Activated CD4-positive, alpha-beta T cell treated with anti-CD3 and anti-CD28 coated beads, Interleukin-2, amount 50 U/mL, for 1 hour (primary cell): ENCODE results near the gene NPB.

ENCODE experiments used
- DNase-seq: peaks from one replicate; pipeline ENCODE4 v3.0.0-alpha.2; 2020

Gene NPB

DNA sequence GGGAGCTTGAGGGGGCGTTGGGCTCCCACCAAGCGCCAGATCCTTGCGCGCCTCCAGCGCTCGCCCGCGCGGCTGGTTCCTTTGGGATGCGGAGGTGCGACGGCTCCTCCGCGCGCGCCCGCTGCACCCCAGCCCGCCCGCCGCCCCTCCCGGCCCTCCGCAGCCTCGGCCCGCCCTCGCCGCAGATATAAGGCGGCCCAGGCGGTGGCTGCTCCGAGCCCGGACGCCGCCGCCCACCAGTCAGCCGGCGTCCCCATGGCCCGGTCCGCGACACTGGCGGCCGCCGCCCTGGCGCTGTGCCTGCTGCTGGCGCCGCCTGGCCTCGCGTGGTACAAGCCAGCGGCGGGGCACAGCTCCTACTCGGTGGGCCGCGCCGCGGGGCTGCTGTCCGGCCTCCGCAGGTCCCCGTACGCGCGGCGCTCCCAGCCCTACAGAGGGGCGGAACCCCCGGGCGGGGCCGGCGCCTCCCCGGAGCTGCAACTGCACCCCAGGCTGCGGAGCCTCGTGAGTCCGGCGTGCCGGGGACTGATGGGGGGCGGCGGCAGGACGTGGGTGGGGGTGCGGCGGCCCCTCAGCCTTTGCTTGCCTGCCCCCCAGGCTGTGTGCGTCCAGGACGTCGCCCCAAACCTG, at the start of gene NPB:
NPB (plus strand) TSS at position 216 of the 630 bp plus-strand sequence; CDS start at position 256, 40 bp downstream.
- DNase-seq = no peak

DNA sequence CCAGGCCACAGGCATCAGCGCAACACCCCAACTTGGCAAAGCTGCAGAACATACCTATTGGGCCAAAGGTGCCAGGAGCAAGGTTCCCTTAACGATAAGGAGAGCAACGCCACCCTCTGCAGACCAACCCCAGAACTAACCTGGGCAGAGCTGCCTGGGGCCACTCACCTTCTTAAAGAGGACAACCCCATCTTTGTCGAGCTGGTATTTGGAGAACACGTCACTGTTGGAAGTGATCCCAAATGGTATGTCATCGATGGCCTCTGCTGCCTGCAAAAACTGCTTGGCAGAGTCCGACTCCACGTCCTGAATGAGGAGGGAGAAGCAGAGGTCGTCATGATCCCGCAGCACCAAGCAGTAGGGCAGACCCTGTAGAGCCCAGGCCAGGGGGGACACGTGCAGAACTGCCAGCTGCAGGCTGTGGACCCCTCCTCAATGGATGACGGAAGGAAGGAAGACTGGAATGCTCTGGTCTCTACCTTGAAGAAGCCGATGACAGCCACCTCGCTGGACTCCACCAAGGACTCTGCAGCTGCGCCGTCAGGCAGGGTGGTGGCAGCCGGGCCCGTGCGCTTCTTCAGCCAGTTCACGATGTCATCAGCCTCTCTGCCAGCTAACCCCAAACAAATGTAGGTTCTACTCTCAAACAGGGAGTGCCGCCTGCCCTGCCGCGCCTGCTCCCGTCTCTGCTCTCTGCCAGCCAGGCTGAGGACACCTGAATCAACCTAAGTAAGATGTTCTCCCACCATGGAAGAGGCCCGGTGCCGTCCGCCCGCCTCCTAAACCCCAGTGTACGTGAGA, 46.9 kb upstream of the NPB start:
- no peak for DNase-seq

DNA sequence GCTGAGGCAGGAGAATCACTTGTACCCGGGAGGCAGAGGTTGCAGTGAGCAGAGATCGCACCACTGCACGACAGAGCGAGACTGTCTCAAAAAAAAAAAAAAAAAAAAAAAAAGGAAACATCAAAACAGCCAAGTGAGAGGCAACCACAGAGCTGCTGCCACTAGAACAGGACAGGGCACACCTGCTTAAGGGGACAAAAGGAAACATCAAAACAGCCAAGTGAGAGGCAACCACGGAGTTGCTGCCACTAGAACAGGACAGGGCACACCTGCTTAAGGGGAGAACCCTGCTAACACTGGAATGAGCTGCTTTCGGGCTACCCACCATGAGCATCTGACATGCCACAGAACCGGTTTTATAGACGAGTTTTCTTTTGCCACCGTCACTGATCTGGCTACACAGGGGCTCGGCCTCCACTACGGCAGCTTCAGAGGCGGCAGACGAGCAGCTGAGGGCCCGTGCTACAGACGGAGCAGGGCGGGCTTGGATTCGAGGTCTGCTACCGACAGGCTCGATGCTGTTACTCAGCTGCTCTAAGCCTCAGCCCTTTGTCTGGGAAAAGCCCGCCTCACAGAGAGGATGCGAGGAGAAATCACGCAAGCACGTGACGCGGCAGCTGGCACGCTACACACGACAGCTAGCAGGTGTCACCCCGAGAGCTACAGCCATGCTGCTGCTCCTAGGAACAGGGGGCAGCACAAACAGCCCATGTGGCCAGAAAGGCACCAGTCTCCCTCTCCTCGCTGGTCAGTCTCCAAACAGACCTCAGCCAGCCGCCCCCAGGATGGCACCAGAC, 43.7 kb upstream of the NPB start:
- DNase-seq = no peak

DNA sequence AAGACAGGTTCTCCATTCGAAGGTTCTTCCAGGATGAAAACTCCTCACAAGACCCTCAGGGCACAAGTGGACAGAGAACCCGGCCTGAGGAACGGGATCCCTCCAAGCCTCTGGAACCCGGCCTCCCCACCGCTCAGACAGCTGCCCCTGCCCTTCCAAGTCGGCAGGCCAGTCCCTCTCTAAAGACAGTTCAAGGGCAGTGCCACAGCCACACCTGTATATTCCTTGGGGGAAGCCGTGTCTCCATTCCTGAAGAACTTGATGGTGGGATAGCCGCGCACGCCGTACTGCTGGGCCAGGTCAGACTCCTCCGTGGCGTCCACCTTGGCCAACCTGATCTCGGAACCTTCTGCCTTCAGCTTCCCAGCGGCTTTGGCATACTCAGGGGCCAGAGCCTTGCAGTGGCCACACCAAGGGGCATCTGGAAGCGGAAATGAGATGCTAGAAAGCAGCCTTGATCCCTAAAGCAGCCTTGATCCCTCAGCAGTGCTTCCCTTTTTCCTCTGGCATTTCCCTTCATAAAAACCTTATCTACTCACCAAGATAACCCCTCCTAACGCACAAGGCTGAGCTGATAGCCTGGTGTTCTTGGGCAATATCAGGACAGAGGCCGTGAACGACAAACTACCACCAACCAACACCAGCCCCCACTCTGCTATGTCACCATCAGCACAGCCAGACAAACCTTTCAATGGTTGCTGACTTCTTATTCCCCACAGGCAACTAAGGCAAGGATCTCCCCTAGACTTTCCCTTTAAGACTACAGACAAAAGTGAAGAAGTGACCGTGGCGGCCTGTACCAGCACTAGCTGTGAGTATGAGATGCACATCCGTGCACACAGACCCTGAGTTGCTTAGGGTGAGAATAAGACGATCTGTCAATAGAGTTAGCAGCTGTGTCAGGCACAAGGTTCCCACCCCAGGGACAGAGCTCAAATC, 42.8 kb upstream of the NPB start:
- no peak for DNase-seq

DNA sequence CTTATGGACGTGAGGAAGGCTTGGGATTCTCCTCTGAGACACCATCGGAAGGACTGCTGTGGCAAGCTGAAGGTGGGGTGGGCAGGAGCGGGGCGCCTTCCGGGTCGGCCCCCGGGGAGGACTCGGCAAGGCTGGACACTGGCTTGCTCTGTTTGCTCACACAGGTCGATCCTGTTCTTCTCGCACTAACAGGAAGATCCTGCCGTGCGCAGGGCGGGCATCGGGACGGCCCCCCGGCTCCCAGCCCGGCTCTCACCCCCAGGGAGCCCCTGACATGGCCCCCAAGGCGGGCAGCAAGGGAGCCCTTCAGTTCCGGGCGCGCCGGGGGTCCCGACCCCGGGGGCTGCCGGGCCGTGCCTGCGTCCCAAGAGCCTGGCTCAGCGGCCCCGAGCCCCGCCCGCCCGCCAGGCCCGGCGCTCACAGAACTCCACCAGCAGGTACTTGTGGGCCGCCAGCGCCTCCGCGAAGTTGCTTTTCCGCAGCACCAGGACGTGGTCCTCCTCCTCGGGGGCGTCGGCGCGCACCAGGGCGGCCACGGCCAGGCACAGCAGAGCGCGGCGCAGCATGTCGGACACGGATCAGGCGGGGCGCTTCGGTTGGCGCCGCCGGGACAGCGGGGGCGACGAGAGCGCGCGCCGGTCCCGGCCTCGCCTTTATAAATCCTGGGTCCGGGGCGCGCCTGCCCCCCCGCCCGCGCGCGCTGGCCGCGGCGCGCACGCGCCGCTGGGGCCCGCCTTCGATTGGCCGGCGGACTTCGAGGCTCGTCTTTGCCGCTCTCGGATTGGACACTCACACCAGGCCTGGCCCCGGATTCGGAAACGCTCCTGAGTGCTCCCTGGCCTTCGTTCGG, 41.9 kb upstream of the NPB start, which contains the start of gene P4HB:
P4HB (minus strand) TSS at position 630 of the 850 bp plus-strand sequence; CDS start at position 566, 64 bp downstream.
- DNase-seq = no peak

DNA sequence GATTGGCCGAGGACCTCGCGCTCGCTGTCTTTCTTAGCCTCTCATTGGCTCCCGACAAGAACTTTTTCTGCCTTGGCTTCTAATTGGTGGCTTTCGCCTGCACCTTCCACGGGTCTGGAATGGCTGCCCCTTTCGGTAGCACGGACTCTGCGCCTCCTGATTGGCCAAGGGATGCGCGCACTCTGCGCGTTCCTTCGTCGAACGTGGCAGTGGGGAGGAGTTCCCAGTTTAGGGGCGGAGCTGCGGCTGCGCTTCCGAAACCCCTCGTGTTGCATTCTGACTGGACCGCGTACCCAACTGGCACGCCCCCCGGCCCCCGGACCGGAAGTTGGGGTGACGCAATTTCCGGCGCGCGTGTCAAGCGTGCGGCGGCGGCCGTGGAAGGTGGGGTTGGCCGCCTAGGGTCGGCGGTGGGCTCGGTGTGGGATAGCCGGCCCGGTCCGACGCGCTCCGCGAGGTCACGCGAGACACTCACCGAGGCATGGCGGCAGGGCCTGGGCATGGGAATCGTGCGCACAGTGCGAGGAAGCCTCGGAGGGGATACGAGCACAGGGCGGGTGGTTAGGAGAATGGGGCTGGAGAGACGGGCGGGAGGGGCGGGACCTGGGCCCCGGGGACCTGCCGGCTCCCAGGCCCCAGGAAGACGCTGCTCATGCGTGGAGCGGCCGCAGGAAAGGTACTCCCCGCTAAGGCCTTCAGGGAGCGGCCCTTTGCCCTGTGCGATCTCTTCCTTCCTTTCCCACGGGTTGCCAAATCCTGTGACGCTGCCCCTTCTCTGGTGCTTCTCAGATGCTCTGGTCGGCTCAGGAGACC, 41.1 kb upstream of the NPB start:
- DNase-seq = peak; percentile 99

DNA sequence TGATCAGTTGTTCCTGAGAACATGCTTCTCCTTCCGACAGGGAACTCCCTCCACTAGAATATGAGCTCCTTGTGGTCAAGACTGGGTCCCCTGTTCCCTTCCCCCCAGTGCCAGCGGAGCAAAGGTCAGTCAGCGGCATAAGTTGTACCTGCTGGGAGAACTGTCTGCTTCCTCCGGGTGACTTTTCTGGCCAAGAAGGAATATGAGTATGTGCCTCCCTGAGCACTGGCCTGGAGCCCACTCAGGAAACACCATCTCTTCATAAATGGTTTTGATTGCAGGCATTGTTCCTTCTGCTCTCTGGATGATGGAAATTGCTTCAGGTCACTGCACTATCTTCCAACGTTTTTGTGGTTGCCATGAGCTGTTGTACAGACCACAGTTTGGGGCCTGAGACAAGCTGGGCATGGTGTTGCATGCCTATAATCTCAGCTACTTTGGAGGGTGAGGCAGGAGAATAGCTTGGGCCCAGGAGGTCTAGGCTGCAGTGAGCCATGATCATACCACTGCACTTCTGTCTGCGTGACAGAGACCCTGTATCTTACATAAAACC, 38.8 kb upstream of the NPB start:
- DNase-seq = no peak

DNA sequence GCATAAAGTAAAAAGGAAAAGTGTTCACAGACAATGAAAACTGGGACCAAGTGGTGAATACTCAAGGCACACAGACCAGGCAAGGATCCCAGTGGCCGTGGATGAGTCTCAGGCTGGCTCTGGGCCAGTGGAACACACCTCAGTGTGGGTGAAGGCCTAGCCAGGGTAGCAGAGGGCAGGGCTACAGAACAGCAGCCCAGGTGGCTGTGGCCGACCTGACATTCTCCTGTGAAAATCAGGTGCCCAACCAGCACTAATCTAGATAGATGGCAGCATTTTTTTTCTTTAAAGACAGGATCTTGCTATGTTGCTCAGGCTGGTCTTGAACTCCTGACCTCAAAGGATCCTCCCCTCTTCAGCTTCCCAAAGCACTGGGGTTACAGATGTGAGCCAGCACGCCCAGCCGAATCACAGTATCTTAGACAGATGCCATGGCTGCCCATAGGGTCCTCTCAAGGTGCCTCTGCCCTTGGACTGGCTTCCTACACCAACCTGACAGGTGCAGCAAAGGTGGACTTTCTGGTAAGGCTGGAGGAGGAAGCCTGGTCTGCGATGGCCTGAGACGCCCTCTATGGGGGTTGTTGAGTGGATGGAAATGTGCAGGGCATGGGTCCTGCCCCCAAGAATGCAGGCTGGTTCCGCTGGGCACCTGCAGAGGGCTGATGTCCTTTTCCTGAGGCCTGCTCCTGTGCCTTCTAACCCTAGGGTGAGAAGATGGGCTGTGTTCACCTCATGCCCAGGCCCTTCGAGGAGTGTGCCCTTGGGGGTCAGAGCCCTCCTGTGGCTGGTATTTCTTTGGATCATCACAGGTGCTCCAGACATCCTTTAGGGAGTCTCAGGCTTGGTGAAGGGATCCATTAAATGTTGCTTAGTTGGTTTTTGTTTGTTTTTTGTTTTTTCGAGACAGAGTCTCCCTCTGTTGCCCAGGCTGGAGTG, 37.9 kb upstream of the NPB start:
- no peak for DNase-seq

DNA sequence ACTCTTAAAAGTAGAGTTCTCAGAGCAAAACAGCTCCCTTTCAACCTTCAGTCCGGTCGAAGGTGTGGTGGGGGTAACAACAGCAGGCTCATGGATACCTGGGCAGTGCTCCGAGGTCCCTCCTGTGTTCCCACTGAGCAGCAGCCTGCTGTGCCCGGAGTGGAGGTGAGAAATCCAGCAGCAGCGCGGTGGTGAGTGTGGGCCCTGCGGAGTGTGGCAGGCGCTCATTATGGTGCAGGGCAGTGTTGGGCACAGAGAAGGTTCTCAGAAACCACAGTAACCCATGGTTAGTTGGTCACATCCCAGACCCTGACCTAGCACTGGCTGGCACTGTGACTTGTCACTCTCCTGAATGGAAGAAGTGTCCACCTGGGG, 36.7 kb upstream of the NPB start:
- DNase-seq = no peak

DNA sequence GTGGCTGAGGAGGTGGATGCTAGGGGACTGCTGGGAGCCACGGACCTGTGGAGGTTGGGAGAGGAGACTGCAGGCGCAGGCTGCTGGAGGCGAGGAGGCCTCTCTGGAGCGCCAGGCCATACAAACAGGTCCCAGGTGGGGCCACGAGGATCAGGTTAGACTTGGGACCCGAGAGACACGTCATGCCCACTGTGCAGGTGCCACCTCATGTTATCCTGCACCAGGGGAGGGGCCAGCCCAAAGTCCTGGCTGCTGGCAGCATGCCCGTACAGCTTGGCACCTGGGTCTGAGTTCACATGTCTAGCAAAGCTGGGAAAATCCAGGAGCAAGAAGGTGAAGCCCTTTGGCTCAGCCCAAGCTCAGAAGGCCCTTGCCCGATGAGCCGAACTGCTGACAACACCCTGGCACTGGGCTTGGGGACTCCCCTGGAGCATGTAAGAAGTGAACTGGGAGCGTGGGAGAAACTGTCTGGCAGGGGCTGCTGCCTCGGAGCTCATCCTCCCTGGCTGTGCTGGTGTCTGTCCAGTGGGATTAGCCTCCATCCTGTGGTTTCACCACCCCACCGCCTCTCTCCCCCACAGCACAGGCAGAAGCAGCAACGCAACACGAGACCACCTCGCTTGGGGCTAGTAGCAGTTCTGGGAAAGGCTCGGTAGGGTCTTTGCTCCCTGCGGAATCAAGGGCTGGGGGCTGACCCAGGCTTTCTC, 36.2 kb upstream of the NPB start:
- DNase-seq = no peak

DNA sequence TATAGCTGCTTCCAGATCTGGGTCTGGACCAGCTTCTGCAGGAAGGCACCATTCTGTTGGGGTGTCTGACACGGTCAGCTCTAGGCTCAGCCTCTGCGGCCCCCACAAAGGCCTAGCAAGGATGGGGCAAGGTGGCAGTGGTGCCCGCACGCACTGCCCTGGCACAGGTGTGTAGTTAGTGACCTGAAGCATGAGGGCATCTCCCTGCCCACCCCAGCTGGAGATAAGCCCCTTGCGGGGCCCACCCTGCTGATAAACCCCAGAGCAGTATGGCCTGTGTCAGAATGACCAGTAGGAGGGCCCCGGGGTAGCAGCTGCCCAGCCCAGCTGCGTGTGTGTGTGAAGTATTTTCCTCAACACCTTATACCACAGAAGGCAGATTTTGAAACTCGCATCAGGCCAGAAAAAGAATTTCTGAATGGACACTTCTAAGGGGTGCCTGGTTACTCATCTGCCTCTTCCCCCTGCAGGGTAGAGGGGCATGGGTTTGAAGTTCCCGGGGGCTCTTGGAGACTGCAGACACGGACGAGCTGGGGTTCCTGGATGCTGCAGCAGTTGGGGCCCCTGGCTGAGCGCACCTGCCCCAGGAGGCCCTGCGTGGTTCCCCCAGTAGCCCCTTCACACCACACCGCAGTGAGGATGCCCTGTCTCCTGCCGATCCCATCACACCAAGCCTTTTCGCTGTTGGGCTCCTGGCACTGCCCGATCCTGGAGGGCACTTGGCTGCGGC, 35.4 kb upstream of the NPB start:
- peak; percentile 28 for DNase-seq

DNA sequence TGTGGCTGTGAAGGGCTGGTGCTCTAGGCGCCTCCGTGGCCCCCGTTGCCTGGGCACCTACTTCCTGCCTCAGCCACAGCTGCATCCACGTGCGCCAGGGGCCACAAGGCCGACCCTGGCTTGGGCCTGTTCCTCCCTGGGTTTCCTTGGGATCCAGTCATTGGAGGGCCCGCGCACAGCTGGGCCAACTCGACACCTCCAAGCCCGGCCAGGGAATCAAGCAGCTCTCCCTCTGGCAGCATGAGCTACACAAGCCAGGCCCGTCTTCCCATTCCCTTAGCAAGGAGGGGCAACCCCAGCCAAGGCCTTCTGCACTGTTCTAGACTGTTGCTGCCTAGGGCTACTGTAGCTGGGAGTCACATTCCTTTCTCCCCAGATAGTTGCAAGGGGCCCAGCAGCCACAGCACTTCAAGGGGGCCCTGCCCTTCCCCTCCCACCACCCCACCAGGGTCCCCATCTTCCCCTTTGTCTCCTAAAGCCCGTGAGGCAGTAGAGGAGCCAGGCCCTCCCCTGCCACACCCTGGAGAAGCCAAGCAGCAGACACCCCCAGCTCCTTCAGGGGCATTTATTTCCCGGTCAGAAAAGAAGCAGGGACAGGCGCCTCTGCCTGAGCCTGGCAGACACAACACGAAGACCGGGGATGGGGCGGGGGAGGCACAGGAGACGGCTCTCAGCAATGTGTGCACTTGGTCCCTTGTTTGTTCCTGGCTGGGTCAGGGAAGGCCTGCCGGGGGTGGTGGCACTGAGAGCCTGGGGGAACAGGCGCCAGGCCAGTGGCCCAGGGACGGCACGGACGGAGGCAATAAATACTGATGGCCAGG, 34.7 kb upstream of the NPB start:
- peak; percentile 10 for DNase-seq

DNA sequence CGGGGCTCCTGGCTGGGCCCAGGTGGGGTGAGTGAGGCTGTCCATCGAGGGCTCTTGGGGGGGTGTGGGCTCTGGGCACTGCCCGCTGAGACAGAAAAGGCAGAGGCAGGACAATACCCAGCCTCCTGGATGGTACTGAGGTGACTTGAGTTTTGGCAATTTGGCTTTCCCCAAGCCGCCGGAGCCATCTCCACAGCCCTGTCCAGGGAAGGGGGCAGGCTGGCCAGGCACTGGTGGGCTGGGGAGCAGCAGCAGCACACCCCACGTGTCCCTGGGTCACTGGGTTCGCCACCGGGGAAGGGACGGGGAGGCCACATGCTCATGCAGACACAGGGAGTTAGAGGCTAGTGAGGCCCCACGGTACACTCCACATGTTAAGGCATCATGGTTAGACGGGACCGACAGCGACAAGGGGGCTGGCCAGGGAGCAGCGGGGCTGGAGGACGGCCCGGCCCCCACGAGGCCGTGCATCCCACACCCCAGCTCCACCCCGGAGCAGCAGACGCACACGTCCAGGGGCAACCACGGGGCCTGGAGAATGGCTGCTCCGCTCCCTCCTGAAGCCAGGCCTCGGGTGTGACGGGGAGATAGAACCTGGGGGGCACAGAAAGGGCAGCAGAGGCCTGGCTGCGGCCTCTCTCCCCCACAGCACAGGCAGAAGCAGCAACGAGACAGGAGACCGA, 33.9 kb upstream of the NPB start:
- no peak for DNase-seq

DNA sequence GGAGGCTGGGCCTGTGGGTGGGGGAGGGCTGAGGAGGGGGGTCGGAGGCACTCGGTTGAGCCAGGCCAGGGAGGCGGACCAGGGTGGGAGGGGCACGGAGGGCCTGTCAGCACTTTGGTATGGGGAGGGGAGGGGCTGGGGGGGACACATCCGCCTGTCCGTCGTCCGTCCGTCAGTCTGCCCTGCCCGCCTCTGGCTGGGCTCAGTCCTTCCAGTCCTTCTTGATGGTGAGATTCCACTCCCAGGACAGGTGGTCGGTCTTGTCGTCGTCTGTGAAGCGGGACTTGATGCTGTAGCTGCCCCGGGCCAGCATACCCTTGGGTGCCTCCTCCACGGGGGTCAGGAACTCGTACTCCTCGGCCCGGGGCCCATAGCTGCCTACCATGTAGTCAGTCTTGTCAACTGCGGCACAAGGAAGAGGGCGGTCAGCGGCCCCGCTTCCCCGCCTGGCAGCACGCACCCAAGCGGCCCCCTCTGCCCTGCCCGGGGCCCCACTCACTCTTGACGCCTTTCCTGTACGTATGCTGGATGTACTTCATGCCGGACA, 33.3 kb upstream of the NPB start:
- no peak for DNase-seq

DNA sequence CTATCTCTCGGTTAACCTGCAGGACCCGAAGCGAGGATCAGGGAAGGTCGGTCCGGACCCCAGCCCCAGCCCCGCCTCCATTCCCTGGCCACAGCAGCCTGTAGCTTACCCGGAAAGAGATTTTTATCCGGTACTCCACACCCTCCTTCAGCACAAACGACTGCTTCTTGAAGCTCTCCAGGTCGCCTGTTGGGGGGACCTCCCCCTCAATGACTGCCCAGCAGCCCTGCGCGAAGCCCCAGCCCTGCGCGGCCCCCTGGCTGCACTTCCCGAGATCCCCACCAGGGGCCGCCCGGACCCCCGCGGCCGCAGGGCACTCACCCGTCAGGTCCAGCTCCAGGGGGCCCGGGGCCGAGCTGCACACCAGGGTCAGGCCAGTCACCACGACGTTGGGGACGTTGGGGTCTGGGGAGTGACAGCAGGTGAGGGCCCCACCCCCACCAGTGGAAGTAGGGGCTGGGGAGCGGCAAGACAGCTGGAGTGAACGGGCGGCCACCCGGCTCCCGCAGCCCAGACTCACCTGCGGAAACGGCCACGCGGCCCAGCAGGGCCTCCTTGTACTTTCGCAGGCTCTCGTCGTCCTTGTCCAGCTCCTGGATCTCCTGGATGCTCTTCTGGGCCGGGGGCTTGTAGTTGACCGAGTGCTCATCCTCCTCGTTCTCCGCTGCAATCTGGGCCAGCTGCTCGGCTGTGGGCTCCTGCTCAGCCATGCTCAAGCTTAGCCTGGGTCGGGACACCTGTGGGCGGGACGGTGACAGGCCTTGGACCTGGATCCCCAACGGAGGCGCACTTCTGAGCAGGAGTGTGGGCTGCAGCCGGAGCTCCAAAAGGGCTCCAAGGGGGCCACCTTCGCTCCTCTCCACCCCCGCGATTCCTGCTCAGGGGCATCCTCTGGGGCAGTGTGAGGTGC, 32.6 kb upstream of the NPB start:
- DNase-seq = peak; percentile 29
